ENCODE data around the gene APOBEC4. TPM values are rescaled to one million over a fixed set of nuclear protein-coding genes. Genes with fewer than 3 reads are reported as not detected.

Gene APOBEC4
- total RNA-seq, 1 donor from 2014 or later: not detected

DNA sequence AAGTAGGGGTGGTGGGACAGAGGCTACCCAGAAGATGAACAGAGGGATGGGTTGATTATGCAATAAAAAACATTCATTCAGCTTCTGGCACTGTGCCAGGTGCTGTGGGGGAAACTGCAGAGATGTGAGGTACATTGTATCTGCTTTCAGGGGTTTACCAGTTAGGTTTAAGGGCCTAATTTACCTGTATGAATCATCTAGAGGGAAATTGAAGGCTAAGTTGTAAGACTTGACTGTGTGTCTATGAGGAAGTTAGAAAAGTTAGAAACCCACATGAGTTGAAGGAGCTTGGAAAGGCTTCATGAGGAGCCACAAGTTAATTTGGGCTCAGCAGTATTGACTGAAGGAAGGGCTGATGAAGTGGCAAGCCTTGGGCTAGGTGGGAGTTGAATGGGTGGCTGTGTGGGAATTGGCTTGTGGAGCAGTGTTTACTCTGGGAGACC lies 36.7 kb upstream of the APOBEC4 start:
- Mint-ChIP-seq H3K4me1 (ENCODE audit: low read depth, unreplicated experiment) (no peaks in the 10 kb centered on the region), H3K27ac (ENCODE audit: unreplicated experiment) (no peak overlapping the region), H3K27me3 (ENCODE audit: unreplicated experiment) (no peaks in the 10 kb centered on the region), H3K36me3 (ENCODE audit: unreplicated experiment) (no peaks in the 10 kb centered on the region), H3K4me3 (ENCODE audit: unreplicated experiment) (no peak overlapping the region), H3K9me3 (ENCODE audit: unreplicated experiment) (no peaks in the 10 kb centered on the region)
- TF ChIP-seq, protein P1, sequence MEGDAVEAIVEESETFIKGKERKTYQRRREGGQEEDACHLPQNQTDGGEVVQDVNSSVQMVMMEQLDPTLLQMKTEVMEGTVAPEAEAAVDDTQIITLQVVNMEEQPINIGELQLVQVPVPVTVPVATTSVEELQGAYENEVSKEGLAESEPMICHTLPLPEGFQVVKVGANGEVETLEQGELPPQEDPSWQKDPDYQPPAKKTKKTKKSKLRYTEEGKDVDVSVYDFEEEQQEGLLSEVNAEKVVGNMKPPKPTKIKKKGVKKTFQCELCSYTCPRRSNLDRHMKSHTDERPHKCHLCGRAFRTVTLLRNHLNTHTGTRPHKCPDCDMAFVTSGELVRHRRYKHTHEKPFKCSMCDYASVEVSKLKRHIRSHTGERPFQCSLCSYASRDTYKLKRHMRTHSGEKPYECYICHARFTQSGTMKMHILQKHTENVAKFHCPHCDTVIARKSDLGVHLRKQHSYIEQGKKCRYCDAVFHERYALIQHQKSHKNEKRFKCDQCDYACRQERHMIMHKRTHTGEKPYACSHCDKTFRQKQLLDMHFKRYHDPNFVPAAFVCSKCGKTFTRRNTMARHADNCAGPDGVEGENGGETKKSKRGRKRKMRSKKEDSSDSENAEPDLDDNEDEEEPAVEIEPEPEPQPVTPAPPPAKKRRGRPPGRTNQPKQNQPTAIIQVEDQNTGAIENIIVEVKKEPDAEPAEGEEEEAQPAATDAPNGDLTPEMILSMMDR (IDR thresholded peaks at IDR 0.05; ENCODE audit: partially characterized antibody, unreplicated experiment): no peak
- no peak for DNase-seq

DNA sequence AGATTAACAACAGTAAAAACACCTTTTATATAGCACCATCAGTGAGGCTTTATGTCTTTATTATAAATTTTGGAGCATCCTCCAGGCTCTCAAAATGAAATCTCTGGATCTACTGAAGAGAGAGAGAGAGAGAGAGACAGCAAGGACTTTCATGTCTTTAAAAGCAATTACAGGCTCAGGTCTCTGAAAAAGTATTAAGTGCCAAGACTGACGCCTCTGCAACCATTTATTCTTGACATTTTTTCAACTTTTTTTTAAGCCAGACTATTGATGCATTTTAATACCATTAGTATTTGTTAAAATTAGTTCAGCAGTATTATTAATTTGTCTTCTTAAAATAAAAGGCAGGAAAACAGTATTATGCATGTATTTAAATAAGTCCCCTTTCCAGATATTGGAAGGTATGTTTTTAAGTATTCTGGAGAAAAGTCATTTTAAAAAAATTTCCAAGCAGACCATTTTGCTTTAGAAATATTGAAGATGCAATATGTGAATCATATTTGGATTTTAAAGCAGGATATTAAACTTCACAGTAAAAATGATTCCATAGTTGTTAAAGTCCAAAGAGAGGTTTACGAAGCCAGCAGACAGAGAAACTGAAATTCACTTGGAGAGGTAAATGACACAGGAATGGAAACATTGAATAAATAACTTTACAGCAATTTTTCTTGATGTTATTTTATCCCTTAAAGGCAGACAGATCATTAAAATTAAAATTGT lies 35.4 kb upstream of the APOBEC4 start:
- Mint-ChIP-seq H3K4me3 (ENCODE audit: unreplicated experiment) (no peak overlapping the region), H3K27ac (ENCODE audit: unreplicated experiment) (no peak overlapping the region), H3K36me3 (ENCODE audit: unreplicated experiment) (peaks cover 5% of the 10 kb centered on the region), H3K4me1 (ENCODE audit: low read depth, unreplicated experiment) (no peaks in the 10 kb centered on the region), H3K9me3 (ENCODE audit: unreplicated experiment) (no peaks in the 10 kb centered on the region), H3K27me3 (ENCODE audit: unreplicated experiment) (no peaks in the 10 kb centered on the region)
- TF ChIP-seq, protein P1 (IDR thresholded peaks at IDR 0.05; ENCODE audit: partially characterized antibody, unreplicated experiment): no peak
- no peak for DNase-seq

DNA sequence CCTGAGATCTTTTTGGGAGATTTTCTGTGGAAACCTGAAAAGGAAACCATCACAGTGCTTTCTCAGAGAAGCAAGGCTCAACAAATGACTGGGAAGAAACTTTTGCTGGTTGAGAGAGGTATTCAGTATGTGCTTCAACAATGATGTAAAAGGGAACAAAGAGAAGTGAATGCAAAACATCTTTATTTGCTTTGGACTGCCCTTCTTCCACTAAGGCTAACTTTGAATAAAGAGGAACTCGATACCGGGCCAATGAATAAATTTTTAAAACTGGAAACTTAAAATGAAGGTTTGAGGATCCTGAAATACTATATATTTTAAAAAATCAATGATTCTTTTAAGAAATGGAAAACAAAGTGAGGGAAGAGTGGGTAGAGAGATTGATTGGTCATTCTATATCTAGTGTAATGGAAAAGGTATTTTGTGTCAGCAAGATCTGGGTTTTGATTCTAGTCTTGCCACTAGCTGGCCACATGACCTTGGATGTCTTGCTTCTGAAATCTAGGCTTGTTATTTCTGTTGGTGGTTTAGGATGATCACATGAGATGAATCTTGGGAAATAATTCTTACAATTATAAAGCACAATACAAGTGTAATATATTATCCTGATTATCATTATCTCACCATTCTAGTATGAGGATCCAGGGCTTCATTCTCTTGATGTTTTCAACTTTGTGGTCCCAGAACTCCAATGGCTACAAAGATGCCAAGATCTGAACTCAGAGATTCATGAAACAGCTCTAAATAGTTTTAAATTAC lies 34.6 kb upstream of the APOBEC4 start:
- H3K4me1 Mint-ChIP-seq (ENCODE audit: low read depth, unreplicated experiment): no peaks in the 10 kb centered on the region
- peaks cover 10% of the 10 kb centered on the region for H3K36me3 Mint-ChIP-seq (ENCODE audit: unreplicated experiment)
- H3K9me3 Mint-ChIP-seq (ENCODE audit: unreplicated experiment): peaks cover 2% of the 10 kb centered on the region
- no peak overlapping the region for H3K27ac Mint-ChIP-seq (ENCODE audit: unreplicated experiment)
- no peak overlapping the region for H3K4me3 Mint-ChIP-seq (ENCODE audit: unreplicated experiment)
- TF ChIP-seq, protein P1 (IDR thresholded peaks at IDR 0.05; ENCODE audit: partially characterized antibody, unreplicated experiment): no peak
- no peak for DNase-seq
- peaks cover 1% of the 10 kb centered on the region for H3K27me3 Mint-ChIP-seq (ENCODE audit: unreplicated experiment)

DNA sequence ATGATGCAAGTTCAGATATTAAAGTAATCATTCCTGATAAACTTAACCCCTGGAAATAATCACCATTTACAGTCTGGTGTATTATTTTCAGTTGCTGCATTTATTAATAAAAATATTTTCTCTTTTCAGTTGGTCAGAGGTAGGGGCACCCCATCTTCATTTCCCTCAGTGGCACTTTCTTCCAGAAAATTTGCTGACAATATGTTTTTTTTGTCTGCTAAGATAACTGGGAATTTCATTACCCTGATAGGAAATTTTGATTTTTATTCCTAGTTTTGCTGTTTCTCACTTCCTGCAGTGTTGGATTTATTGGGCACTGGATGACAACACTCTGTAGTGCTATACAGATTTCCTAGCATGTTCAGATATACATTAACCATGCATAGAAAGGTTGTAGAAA lies 33.1 kb upstream of the APOBEC4 start:
- Mint-ChIP-seq H3K9me3 (ENCODE audit: unreplicated experiment) (peaks cover 2% of the 10 kb centered on the region), H3K4me1 (ENCODE audit: low read depth, unreplicated experiment) (no peaks in the 10 kb centered on the region), H3K27ac (ENCODE audit: unreplicated experiment) (no peak overlapping the region), H3K27me3 (ENCODE audit: unreplicated experiment) (peaks cover 2% of the 10 kb centered on the region), H3K36me3 (ENCODE audit: unreplicated experiment) (peaks cover 11% of the 10 kb centered on the region), H3K4me3 (ENCODE audit: unreplicated experiment) (no peak overlapping the region)
- TF ChIP-seq, protein P1 (IDR thresholded peaks at IDR 0.05; ENCODE audit: partially characterized antibody, unreplicated experiment): no peak
- DNase-seq: no peak
